ENCODE measurements around the gene ADCY2. TPM values are rescaled to one million over a fixed set of nuclear protein-coding genes. Genes with fewer than 3 reads are reported as not detected.

The ADCY2 gene
- total RNA-seq, 2 experiments from 2014 or later, result not detected

GRCh38 chr5:7500256-7500655, 104.3 kb downstream of the ADCY2 start:
- Mint-ChIP-seq H3K9me3 (peaks cover 1% of the 10 kb centered on the region), H3K27ac (no peak overlapping the region), H3K36me3 (ENCODE audit: low read depth) (no peaks in the 10 kb centered on the region), H3K4me1 (ENCODE audit: low read depth) (no peaks in the 10 kb centered on the region), H3K27me3 (ENCODE audit: low read depth) (no peaks in the 10 kb centered on the region), H3K4me3 (no peak overlapping the region)
- intact Hi-C loops (cut with micrococcal nuclease), result no loop called here
- CTCF ChIA-PET, result no interaction called here
- no peak for DNase-seq

- Mint-ChIP-seq H3K9me3 (peaks cover 1% of the 10 kb centered on the region), H3K27me3 (ENCODE audit: low read depth) (no peaks in the 10 kb centered on the region), H3K36me3 (ENCODE audit: low read depth) (no peaks in the 10 kb centered on the region), H3K27ac (no peak overlapping the region), H3K4me1 (ENCODE audit: low read depth) (no peaks in the 10 kb centered on the region), H3K4me3 (no peak overlapping the region)
- CTCF ChIA-PET, result no interaction called here
- intact Hi-C loops (cut with micrococcal nuclease), result no loop called here
- DNase-seq, result no peak
Observed at GRCh38 chr5:7501061-7501460, 105.1 kb downstream of the ADCY2 start.

- Mint-ChIP-seq H3K36me3 (ENCODE audit: low read depth) (no peaks in the 10 kb centered on the region), H3K9me3 (no peaks in the 10 kb centered on the region), H3K27me3 (ENCODE audit: low read depth) (no peaks in the 10 kb centered on the region), H3K27ac (no peak overlapping the region), H3K4me3 (no peak overlapping the region), H3K4me1 (ENCODE audit: low read depth) (no peaks in the 10 kb centered on the region)
- CTCF ChIA-PET, result no interaction called here
- no peak for DNase-seq
- intact Hi-C loops (cut with micrococcal nuclease), result no loop called here
Observed at GRCh38 chr5:7503564-7503963, 107.6 kb downstream of the ADCY2 start.

- CTCF ChIA-PET, result no interaction called here
- H3K4me3 Mint-ChIP-seq, result no peak overlapping the region
- H3K9me3 Mint-ChIP-seq, result no peaks in the 10 kb centered on the region
- no peak for DNase-seq
- no peak overlapping the region for H3K27ac Mint-ChIP-seq
- no peaks in the 10 kb centered on the region for H3K36me3 Mint-ChIP-seq (ENCODE audit: low read depth)
- no peaks in the 10 kb centered on the region for H3K4me1 Mint-ChIP-seq (ENCODE audit: low read depth)
- peaks cover 2% of the 10 kb centered on the region for H3K27me3 Mint-ChIP-seq (ENCODE audit: low read depth)
- intact Hi-C loops (cut with micrococcal nuclease), result no loop called here
Observed at GRCh38 chr5:7515284-7515914, 119.5 kb downstream of the ADCY2 start.

GRCh38 chr5:7516253-7516652, 120.3 kb downstream of the ADCY2 start:
- CTCF ChIA-PET, result no interaction called here
- no peaks in the 10 kb centered on the region for H3K9me3 Mint-ChIP-seq
- H3K4me1 Mint-ChIP-seq (ENCODE audit: low read depth), result no peaks in the 10 kb centered on the region
- intact Hi-C loops (cut with micrococcal nuclease), result no loop called here
- H3K27me3 Mint-ChIP-seq (ENCODE audit: low read depth), result peaks cover 2% of the 10 kb centered on the region
- H3K4me3 Mint-ChIP-seq, result no peak overlapping the region
- no peak overlapping the region for H3K27ac Mint-ChIP-seq
- no peaks in the 10 kb centered on the region for H3K36me3 Mint-ChIP-seq (ENCODE audit: low read depth)
- no peak for DNase-seq

- H3K9me3 Mint-ChIP-seq, result no peaks in the 10 kb centered on the region
- intact Hi-C loops (cut with micrococcal nuclease), result no loop called here
- CTCF ChIA-PET, result no interaction called here
Observed at GRCh38 chr5:7517006-7517405, 121.1 kb downstream of the ADCY2 start.

GRCh38 chr5:7518947-7519560, 123.1 kb downstream of the ADCY2 start:
- intact Hi-C loops (cut with micrococcal nuclease), result no loop called here
- DNase-seq, result no peak
- Mint-ChIP-seq H3K27me3 (ENCODE audit: low read depth) (no peaks in the 10 kb centered on the region), H3K9me3 (no peaks in the 10 kb centered on the region), H3K27ac (no peak overlapping the region), H3K4me3 (no peak overlapping the region), H3K4me1 (ENCODE audit: low read depth) (no peaks in the 10 kb centered on the region), H3K36me3 (ENCODE audit: low read depth) (no peaks in the 10 kb centered on the region)
- CTCF ChIA-PET, result interaction anchor here (1.7 kb wide), 1 partner anchor 55 kb away, joined by 4 read pairs; no protein-coding TSS in a partner anchor

More at GRCh38 chr5:7517006-7517405, 121.1 kb downstream of the ADCY2 start:
- H3K36me3 Mint-ChIP-seq (ENCODE audit: low read depth), result no peaks in the 10 kb centered on the region
- no peak overlapping the region for H3K27ac Mint-ChIP-seq
- H3K27me3 Mint-ChIP-seq (ENCODE audit: low read depth), result peaks cover 2% of the 10 kb centered on the region
- no peak for DNase-seq
- no peaks in the 10 kb centered on the region for H3K4me1 Mint-ChIP-seq (ENCODE audit: low read depth)
- H3K4me3 Mint-ChIP-seq, result no peak overlapping the region

GRCh38 chr5:7519564-7519963, 123.6 kb downstream of the ADCY2 start:
- H3K36me3 Mint-ChIP-seq (ENCODE audit: low read depth), result no peaks in the 10 kb centered on the region
- no peak overlapping the region for H3K27ac Mint-ChIP-seq
- H3K4me1 Mint-ChIP-seq (ENCODE audit: low read depth), result no peaks in the 10 kb centered on the region
- H3K4me3 Mint-ChIP-seq, result no peak overlapping the region
- CTCF ChIA-PET, result no interaction called here
- intact Hi-C loops (cut with micrococcal nuclease), result no loop called here
- no peaks in the 10 kb centered on the region for H3K9me3 Mint-ChIP-seq
- no peaks in the 10 kb centered on the region for H3K27me3 Mint-ChIP-seq (ENCODE audit: low read depth)
- DNase-seq, result no peak

GRCh38 chr5:7529880-7530279, 133.9 kb downstream of the ADCY2 start:
- DNase-seq, result no peak
- Mint-ChIP-seq H3K4me3 (no peak overlapping the region), H3K27me3 (ENCODE audit: low read depth) (peaks cover 4% of the 10 kb centered on the region), H3K9me3 (no peaks in the 10 kb centered on the region), H3K4me1 (ENCODE audit: low read depth) (no peaks in the 10 kb centered on the region), H3K27ac (no peak overlapping the region), H3K36me3 (ENCODE audit: low read depth) (no peaks in the 10 kb centered on the region)
- CTCF ChIA-PET, result no interaction called here
- intact Hi-C loops (cut with micrococcal nuclease), result no loop called here

- no peaks in the 10 kb centered on the region for H3K4me1 Mint-ChIP-seq (ENCODE audit: low read depth)
- no peak overlapping the region for H3K4me3 Mint-ChIP-seq
- H3K9me3 Mint-ChIP-seq, result no peaks in the 10 kb centered on the region
- DNase-seq, result no peak
- H3K36me3 Mint-ChIP-seq (ENCODE audit: low read depth), result no peaks in the 10 kb centered on the region
- peaks cover 5% of the 10 kb centered on the region for H3K27me3 Mint-ChIP-seq (ENCODE audit: low read depth)
- no peak overlapping the region for H3K27ac Mint-ChIP-seq
- intact Hi-C loops (cut with micrococcal nuclease), result no loop called here
- CTCF ChIA-PET, result no interaction called here
Observed at GRCh38 chr5:7533941-7534340, 138.0 kb downstream of the ADCY2 start.

GRCh38 chr5:7534505-7534904, 138.6 kb downstream of the ADCY2 start:
- Mint-ChIP-seq H3K27ac (no peak overlapping the region), H3K9me3 (no peaks in the 10 kb centered on the region), H3K4me3 (no peak overlapping the region), H3K36me3 (ENCODE audit: low read depth) (no peaks in the 10 kb centered on the region), H3K27me3 (ENCODE audit: low read depth) (peaks cover 5% of the 10 kb centered on the region), H3K4me1 (ENCODE audit: low read depth) (no peaks in the 10 kb centered on the region)
- intact Hi-C loops (cut with micrococcal nuclease), result no loop called here
- CTCF ChIA-PET, result no interaction called here
- no peak for DNase-seq

GRCh38 chr5:7537573-7537972, 141.6 kb downstream of the ADCY2 start:
- Mint-ChIP-seq H3K9me3 (no peaks in the 10 kb centered on the region), H3K27ac (no peak overlapping the region), H3K36me3 (ENCODE audit: low read depth) (no peaks in the 10 kb centered on the region), H3K27me3 (ENCODE audit: low read depth) (peaks cover 5% of the 10 kb centered on the region), H3K4me1 (ENCODE audit: low read depth) (no peaks in the 10 kb centered on the region), H3K4me3 (no peak overlapping the region)
- no peak for DNase-seq
- CTCF ChIA-PET, result no interaction called here
- intact Hi-C loops (cut with micrococcal nuclease), result no loop called here

GRCh38 chr5:7539571-7539970, 143.6 kb downstream of the ADCY2 start:
- no peak for DNase-seq
- Mint-ChIP-seq H3K9me3 (no peaks in the 10 kb centered on the region), H3K4me1 (ENCODE audit: low read depth) (no peaks in the 10 kb centered on the region), H3K36me3 (ENCODE audit: low read depth) (no peaks in the 10 kb centered on the region), H3K27ac (no peak overlapping the region), H3K27me3 (ENCODE audit: low read depth) (peaks cover 5% of the 10 kb centered on the region), H3K4me3 (no peak overlapping the region)
- CTCF ChIA-PET, result no interaction called here
- intact Hi-C loops (cut with micrococcal nuclease), result no loop called here
